GM19193 (cell line): ENCODE measurements around the gene MRPL20.

Source experiments
- POLR2A ChIP-seq: IDR thresholded peaks from 4 replicates; pipeline ENCODE4 v1.6.1; 2011; ENCODE audit not compliant: insufficient read depth, insufficient read length; ENCODE audit errors: extremely low read depth

Gene MRPL20

GRCh38 chr1:1364266-1364665, 42.8 kb downstream of the MRPL20 start:
- TF ChIP-seq POLR2A, result no peak

GRCh38 chr1:1361982-1362423, 45.1 kb downstream of the MRPL20 start:
- TF ChIP-seq POLR2A, result no peak

- TF ChIP-seq POLR2A, result no peak
Observed at GRCh38 chr1:1361233-1361981, 45.7 kb downstream of the MRPL20 start.

- no peak for TF ChIP-seq POLR2A
Observed at GRCh38 chr1:1360506-1361169, 46.5 kb downstream of the MRPL20 start.

- no peak for TF ChIP-seq POLR2A
Observed at GRCh38 chr1:1359664-1360468, 47.2 kb downstream of the MRPL20 start.

- no peak for TF ChIP-seq POLR2A
Observed at GRCh38 chr1:1359308-1359663, 47.8 kb downstream of the MRPL20 start.

- TF ChIP-seq POLR2A, result no peak
Observed at GRCh38 chr1:1358433-1359271, 48.4 kb downstream of the MRPL20 start, which contains the start of gene MXRA8. Gene MXRA8, minus strand, starts transcription at chr1:1358555. Its CDS starts 51 bp downstream, at chr1:1358504.

GRCh38 chr1:1357871-1358432, 49.1 kb downstream of the MRPL20 start:
- no peak for TF ChIP-seq POLR2A

GRCh38 chr1:1356796-1357401, 50.2 kb downstream of the MRPL20 start:
- no peak for TF ChIP-seq POLR2A

GRCh38 chr1:1356166-1356795, 50.8 kb downstream of the MRPL20 start:
- no peak for TF ChIP-seq POLR2A

GRCh38 chr1:1355416-1355815, 51.7 kb downstream of the MRPL20 start:
- TF ChIP-seq POLR2A, result no peak

- no peak for TF ChIP-seq POLR2A
Observed at GRCh38 chr1:1354271-1355247, 52.5 kb downstream of the MRPL20 start.

- no peak for TF ChIP-seq POLR2A
Observed at GRCh38 chr1:1353389-1354151, 53.5 kb downstream of the MRPL20 start.
